ENCODE data around the gene ZFC3H1.

ZFC3H1 gene

GRCh38 chr12:71683633-71684032, 20.0 kb upstream of the ZFC3H1 start:
- DNase-seq = no peak

GRCh38 chr12:71682466-71682865, 18.8 kb upstream of the ZFC3H1 start:
- no peak for DNase-seq

- DNase-seq = no peak
These were observed 8.2 kb upstream of the ZFC3H1 start for GRCh38 chr12:71671816-71672215.

- no peak for DNase-seq
These were observed 7.7 kb upstream of the ZFC3H1 start for GRCh38 chr12:71671311-71671710.

DNA sequence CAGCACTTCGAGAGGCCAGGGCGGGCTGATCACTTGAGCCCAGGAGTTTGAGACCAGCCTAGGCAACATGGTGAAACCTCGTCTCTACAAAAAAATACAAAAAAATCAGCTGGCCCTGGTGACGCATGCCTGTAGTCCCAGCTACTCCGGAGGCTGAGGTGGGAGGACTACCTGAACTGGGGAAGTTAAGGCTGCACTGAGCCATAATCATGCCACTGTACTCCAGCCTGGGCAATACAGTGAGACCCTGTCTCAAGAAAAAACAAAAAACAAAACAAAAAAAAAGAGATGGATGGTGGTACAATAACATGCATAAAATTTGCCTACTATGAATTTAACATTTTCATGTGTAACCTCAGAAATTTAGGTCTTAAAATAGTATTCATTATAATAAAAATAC, 2.6 kb upstream of the ZFC3H1 start:
- no peak for DNase-seq

DNA sequence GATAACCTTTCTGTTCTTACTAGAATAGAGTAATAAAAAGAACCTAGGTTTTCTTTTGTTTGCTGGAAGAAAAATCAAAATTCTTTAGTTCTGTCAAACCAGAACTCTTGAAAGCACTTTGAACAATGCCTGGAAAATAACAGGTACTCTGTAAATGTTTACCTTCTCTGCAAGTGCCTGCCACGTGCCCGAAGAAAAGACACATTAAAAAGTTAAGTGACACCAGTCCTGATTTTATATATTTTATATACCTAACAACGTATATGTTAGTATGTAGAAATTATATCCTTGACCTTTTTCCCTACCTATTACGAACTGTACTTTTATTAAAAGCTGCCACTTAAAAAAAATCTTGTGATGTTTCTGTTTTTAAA, 1.4 kb upstream of the ZFC3H1 start:
- no peak for DNase-seq

DNA sequence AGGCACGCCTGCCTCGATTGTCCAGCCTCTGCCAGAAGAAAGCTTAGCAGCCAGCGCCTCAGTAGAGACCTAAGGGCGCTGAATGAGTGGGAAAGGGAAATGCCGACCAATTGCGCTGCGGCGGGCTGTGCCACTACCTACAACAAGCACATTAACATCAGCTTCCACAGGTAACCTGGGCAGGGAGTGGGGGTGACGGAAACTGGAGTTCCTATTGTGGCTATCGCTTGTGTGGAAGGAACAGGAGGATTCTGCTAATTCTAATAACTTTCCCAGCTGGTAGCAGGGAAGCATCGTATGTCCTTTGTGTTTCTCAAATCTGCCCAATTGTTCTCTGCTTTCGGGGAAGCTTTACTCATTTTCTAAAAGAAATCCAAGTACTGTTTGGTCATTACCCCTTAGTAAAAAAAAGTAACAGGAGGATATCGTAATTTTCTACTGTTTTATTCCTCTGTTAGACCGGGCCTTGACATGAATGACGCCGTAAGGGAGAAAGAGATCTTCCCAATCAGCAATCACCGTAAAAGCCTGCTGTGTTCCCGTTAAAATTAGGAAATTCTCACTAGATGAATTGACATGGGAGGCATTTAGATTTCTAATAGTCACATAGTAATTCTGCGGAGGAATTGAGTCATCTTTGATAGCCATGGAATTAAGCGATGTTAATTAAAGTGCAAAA, 902 bp upstream of the ZFC3H1 start:
- DNase-seq = no peak

DNA sequence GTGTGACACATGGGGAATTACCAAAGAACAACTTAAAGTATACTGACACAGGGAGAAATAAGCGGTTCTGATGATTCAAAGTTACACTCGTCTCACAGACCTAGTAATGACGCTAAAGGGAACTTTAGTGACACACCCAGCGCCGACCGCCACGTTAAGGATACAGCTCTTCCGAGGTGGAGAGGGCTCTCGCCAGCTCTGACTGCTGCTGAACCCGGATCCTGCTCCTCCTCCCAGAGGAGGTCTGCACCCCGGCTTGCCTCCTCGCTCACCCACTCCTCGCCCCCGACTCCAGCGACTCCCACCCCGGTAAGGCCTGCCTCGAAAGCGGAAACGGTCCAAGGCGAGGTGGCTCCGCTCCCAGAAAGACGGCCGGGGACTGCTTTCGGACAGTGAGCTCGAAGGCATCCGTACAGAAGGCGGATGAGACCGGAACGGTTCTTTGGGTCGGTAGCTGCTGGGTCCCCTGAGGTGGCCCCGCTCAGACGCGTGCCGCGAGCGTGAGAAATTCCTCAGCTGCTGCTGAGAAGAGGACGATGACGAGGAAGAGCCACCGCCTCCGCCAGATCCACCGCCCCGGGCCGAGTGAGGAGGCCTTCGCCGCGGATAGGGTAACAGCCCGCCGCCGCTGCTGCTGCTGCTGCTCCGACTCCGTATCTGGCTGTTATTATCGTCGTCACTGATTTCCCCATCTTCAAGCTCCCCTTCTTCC, 643 bp downstream of the ZFC3H1 start:
- peak; percentile 79 for DNase-seq

DNA sequence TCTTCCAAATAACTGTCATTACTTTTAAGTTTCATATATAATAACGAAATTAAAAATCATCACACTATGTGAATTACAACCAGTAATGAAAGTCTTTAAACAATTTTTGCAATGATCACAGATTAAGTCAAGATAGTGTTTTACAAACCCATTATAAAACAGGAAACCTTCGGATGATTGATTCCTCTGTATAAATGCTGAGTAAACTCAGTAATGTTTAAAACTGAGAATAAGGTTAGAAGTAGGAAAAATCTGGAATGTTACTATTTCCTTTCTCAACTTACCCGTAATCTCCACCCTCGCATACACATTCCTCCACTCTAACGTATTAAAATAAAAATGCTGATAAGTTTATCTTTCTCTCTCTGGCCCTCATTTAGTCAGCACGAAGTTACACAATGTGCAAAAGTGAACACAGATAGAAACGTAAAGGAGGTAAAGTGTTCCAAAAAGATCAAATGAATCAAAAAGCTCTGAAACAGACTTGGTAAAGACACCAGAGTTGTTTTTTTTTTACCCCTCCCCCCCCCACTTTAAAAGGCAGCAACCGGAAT, 1.6 kb downstream of the ZFC3H1 start:
- DNase-seq = no peak

GRCh38 chr12:71656740-71657139, 6.9 kb downstream of the ZFC3H1 start:
- no peak for DNase-seq

GRCh38 chr12:71655907-71656306, 7.7 kb downstream of the ZFC3H1 start:
- no peak for DNase-seq

DNA sequence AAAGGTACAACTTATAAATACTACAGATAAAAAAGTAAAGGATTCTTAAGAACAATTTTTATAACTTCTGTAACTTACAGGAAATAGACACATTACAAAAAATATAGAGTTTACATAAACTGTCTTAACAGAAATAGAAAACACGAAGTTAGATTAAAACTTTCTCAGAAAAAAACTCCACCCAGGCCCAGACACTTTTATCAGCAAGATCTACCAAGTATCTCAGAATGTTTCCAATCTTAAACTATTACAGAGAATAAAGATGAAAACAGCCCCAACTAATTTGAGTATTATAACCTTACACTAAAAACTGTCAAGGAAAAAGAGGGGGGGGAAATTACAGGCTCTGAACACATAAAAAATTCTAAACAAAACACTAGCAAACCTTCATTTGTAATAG, 8.2 kb downstream of the ZFC3H1 start:
- no peak for DNase-seq

GRCh38 chr12:71654200-71654599, 9.4 kb downstream of the ZFC3H1 start:
- no peak for DNase-seq

GRCh38 chr12:71653137-71653536, 10.5 kb downstream of the ZFC3H1 start:
- no peak for DNase-seq

- DNase-seq = no peak
These were observed 11.0 kb downstream of the ZFC3H1 start for GRCh38 chr12:71652656-71653055.

- no peak for DNase-seq
These were observed 14.2 kb downstream of the ZFC3H1 start for GRCh38 chr12:71649401-71649800.

DNA sequence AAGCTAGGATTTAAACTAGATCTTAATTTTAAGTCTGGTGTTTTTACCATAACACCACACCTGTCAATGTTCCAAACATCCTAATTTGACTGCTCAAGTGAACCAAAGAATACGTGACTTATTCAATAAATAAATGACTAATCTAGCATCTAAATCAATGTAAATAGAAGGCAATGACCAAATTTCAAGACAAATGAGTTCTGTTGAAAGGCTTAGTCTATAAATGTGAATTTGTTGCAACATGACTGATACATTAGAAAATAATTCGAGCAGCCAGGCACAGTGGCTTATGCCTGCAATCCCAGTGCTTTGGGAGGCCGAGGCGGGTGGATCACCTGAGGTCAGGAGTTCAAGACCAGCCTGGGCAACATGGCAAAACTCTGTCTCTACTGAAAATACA, 15.1 kb downstream of the ZFC3H1 start:
- DNase-seq = no peak

GRCh38 chr12:71646512-71646911, 17.1 kb downstream of the ZFC3H1 start:
- DNase-seq = no peak

- DNase-seq = no peak
These were observed 18.4 kb downstream of the ZFC3H1 start for GRCh38 chr12:71645268-71645667.

DNA sequence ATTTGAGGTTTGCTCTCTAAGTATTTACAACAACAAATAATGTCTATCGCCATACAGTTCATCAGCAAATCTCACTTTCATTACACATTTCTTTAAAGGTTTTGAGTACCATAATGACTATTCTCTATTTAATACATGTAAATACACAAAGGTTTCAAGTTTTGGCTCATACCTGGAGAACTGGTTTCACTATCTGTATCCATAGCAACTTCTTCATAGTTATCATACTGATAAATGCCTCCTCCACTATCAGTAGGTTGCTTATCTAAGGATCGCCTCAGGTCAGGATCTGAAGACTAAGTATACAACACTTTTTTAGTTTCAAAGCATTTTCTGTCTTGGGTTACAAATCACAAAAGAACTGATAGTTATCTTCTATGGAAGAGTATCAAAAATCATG, 21.4 kb downstream of the ZFC3H1 start:
- DNase-seq = no peak

GRCh38 chr12:71641390-71641789, 22.3 kb downstream of the ZFC3H1 start:
- DNase-seq = no peak

- DNase-seq = no peak
These were observed 23.3 kb downstream of the ZFC3H1 start for GRCh38 chr12:71640316-71640715.

DNA sequence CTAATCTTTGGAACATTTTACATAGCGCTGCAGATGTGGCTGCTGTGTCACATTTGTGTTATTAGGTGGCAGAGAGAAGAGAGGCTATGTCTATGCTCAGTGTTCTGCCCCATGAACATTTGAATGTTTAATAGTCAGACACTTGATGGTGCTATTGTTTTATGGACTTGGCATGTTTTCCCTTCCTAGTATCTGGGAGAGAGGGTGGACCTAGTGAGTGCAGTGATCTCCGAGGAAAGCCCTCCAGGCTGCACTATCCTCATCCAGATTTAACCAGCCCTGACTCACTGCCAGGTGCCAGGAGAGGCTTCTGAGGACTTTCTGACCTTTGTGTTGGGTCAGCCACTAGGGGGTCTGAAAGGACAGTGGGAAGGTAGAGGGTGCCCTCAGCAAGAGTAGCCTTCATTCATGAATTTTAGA, 24.3 kb downstream of the ZFC3H1 start:
- no peak for DNase-seq

- no peak for DNase-seq
These were observed 25.1 kb downstream of the ZFC3H1 start for GRCh38 chr12:71638499-71638898.

DNA sequence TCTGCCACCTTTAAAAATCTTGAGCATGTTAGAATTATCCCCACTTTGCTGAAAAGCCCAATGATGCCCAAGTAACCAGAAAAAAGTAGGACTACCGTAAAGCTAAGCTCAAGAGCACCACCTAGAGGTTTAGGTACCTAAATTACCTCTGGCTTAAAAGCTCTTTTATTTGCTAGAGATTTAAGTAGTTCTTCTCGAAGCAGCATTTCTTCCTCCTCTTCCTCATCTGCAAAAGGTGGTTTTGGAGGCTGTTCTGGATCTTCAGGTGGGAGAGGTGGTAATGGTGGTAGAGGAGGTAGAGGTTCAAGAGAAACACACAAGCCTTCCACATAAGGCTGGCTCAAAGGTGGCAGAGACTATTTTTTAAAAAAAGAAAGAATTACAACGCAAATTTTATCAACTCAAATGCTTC, 26.9 kb downstream of the ZFC3H1 start:
- DNase-seq = no peak

All from activated T-cell treated with anti-CD3 and anti-CD28 coated beads, Interleukin-2, amount 50 U/mL, for 1 hour (primary cell).